ENCODE measurements around the gene RBFOX2.

RBFOX2 gene

GRCh38 chr22:35971456-35972119 is 57.0 kb downstream of the RBFOX2 start:
- intact Hi-C loops (cut with DNase I; ENCODE audit: low total_unique reads) = no loop called here
- Histone ChIP-seq H3K27ac (peak overlapping the region; percentile 82 to 83), H3K36me3 (no peaks in the 10 kb centered on the region), H3K4me1 (peaks cover 0 to 83% (median 47%) of the 10 kb centered on the region in 4 donors), H3K9me3 (no peaks in the 10 kb centered on the region), H3K27me3 (no peaks in the 10 kb centered on the region), H3K4me3 (no peak overlapping the region)
- TF ChIP-seq, protein P1, sequence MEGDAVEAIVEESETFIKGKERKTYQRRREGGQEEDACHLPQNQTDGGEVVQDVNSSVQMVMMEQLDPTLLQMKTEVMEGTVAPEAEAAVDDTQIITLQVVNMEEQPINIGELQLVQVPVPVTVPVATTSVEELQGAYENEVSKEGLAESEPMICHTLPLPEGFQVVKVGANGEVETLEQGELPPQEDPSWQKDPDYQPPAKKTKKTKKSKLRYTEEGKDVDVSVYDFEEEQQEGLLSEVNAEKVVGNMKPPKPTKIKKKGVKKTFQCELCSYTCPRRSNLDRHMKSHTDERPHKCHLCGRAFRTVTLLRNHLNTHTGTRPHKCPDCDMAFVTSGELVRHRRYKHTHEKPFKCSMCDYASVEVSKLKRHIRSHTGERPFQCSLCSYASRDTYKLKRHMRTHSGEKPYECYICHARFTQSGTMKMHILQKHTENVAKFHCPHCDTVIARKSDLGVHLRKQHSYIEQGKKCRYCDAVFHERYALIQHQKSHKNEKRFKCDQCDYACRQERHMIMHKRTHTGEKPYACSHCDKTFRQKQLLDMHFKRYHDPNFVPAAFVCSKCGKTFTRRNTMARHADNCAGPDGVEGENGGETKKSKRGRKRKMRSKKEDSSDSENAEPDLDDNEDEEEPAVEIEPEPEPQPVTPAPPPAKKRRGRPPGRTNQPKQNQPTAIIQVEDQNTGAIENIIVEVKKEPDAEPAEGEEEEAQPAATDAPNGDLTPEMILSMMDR (IDR thresholded peaks at IDR 0.05) = no peak
- DNase-seq = no peak

- peaks cover 0 to 82% (median 45%) of the 10 kb centered on the region in 4 donors for H3K4me1 ChIP-seq
- intact Hi-C loops (cut with DNase I; ENCODE audit: low total_unique reads) = no loop called here
- TF ChIP-seq, protein P1 (IDR thresholded peaks at IDR 0.05) = no peak
- H3K9me3 ChIP-seq = no peaks in the 10 kb centered on the region
- H3K27ac ChIP-seq = peak overlapping the region; percentile 82 to 83
- no peaks in the 10 kb centered on the region for H3K36me3 ChIP-seq
- no peak for DNase-seq
- no peaks in the 10 kb centered on the region for H3K27me3 ChIP-seq
- no peak overlapping the region for H3K4me3 ChIP-seq
These were observed 57.8 kb downstream of the RBFOX2 start for GRCh38 chr22:35970616-35971455.

DNA sequence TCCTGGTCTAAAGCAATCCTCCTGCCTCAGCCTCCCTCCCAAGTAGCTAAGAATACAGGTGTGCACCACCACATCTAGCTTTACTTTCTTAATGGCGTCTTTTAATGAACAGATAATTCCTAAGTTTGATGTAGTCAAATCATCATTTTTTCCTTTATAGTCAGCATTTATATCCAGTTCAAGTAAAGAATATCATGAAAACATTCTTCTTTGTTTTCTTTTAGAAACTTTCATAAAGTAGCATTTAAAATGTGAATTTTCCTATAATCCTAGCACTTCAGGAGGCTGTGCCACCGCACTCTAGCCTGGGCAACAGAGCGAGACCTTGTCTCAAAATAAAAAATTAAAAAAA is 61.6 kb downstream of the RBFOX2 start:
- intact Hi-C loops (cut with DNase I; ENCODE audit: low total_unique reads) = no loop called here
- no peak for DNase-seq
- H3K4me3 ChIP-seq = no peak overlapping the region
- H3K4me1 ChIP-seq = peaks cover 0 to 62% (median 25%) of the 10 kb centered on the region in 4 donors
- no peaks in the 10 kb centered on the region for H3K9me3 ChIP-seq
- no peaks in the 10 kb centered on the region for H3K36me3 ChIP-seq
- H3K27me3 ChIP-seq = no peaks in the 10 kb centered on the region
- TF ChIP-seq, protein P1 (IDR thresholded peaks at IDR 0.05) = no peak
- H3K27ac ChIP-seq = no peak overlapping the region

- Histone ChIP-seq H3K4me3 (no peak overlapping the region), H3K4me1 (peaks cover 0 to 62% (median 26%) of the 10 kb centered on the region in 4 donors), H3K27me3 (no peaks in the 10 kb centered on the region), H3K27ac (no peak overlapping the region), H3K9me3 (no peaks in the 10 kb centered on the region), H3K36me3 (no peaks in the 10 kb centered on the region)
- intact Hi-C loops (cut with DNase I; ENCODE audit: low total_unique reads) = no loop called here
- TF ChIP-seq, protein P1 (IDR thresholded peaks at IDR 0.05) = no peak
- no peak for DNase-seq
These were observed 62.1 kb downstream of the RBFOX2 start for GRCh38 chr22:35966314-35967045.

DNA sequence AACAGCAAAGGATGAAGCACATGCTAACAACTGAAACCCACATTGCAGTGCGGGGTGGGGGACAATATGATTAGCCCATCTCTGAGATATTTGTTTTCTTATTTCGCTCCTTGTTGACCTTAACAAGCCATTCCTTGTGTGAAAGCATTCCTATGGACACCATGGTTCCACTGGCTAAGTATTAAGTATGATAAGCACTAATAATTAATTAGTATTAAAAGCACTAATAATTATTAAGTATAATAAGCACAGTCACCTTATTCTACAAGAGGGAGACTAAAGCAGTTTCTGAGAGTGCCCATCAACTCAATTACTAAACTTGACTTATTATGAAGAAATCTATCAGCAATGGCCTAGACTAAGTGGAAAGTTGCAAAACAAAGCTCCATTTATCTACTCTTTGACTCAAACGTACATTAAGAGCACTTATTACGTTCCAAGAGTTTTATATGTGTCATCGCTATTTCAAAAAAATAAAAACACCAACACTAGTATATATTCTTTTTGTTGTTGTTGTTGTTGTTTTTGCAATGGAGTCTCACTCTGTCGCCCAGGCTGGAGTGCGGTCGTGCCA is 65.3 kb downstream of the RBFOX2 start:
- H3K4me1 ChIP-seq = peaks cover 0 to 46% (median 22%) of the 10 kb centered on the region in 4 donors
- intact Hi-C loops (cut with DNase I; ENCODE audit: low total_unique reads) = no loop called here
- H3K27ac ChIP-seq = no peak overlapping the region
- DNase-seq = no peak
- H3K36me3 ChIP-seq = no peaks in the 10 kb centered on the region
- no peaks in the 10 kb centered on the region for H3K9me3 ChIP-seq
- H3K4me3 ChIP-seq = no peak overlapping the region
- TF ChIP-seq, protein P1 (IDR thresholded peaks at IDR 0.05) = no peak
- H3K27me3 ChIP-seq = no peaks in the 10 kb centered on the region
